DMS53 (cell line): ENCODE data around the gene MED10.
A peak's percentile ranks its signal among the peaks of the same experiment; 100 is the strongest.

Experiments
- DNase-seq: peaks from one replicate; lab custom pipeline; 2025; lab: John Stamatoyannopoulos, UW

MED10 gene

GRCh38 chr5:6377905-6378765 lies at the start of gene MED10:
TSS of gene MED10 (minus strand) at chr5:6378547. CDS start at chr5:6378483, 64 bp downstream.
- DNase-seq: peak; percentile 92

- no peak for DNase-seq
Observed at GRCh38 chr5:6427694-6428093, 49.3 kb upstream of the MED10 start.

- no peak for DNase-seq
Observed at GRCh38 chr5:6424700-6425099, 46.4 kb upstream of the MED10 start.

GRCh38 chr5:6424110-6424659 lies 45.8 kb upstream of the MED10 start:
- DNase-seq: peak; percentile 15

GRCh38 chr5:6423327-6424109 lies 45.2 kb upstream of the MED10 start:
- no peak for DNase-seq

GRCh38 chr5:6419340-6419852 lies 41.0 kb upstream of the MED10 start:
- DNase-seq: no peak

- DNase-seq: no peak
Observed at GRCh38 chr5:6418679-6419276, 40.4 kb upstream of the MED10 start.

GRCh38 chr5:6417657-6418056 lies 39.3 kb upstream of the MED10 start:
- DNase-seq: no peak

- no peak for DNase-seq
Observed at GRCh38 chr5:6412811-6413210, 34.5 kb upstream of the MED10 start.

GRCh38 chr5:6411141-6411540 lies 32.8 kb upstream of the MED10 start:
- DNase-seq: no peak

- no peak for DNase-seq
Observed at GRCh38 chr5:6410421-6410820, 32.1 kb upstream of the MED10 start.

GRCh38 chr5:6408627-6409446 lies 30.5 kb upstream of the MED10 start:
- DNase-seq: no peak

GRCh38 chr5:6408260-6408596 lies 29.9 kb upstream of the MED10 start:
- DNase-seq: no peak

GRCh38 chr5:6407558-6408259 lies 29.4 kb upstream of the MED10 start:
- no peak for DNase-seq

- no peak for DNase-seq
Observed at GRCh38 chr5:6405591-6405990, 27.2 kb upstream of the MED10 start.

- DNase-seq: no peak
Observed at GRCh38 chr5:6404129-6404528, 25.8 kb upstream of the MED10 start.

- no peak for DNase-seq
Observed at GRCh38 chr5:6403416-6403815, 25.1 kb upstream of the MED10 start.

- no peak for DNase-seq
Observed at GRCh38 chr5:6402939-6403338, 24.6 kb upstream of the MED10 start.

GRCh38 chr5:6401410-6401809 lies 23.1 kb upstream of the MED10 start:
- DNase-seq: no peak

- no peak for DNase-seq
Observed at GRCh38 chr5:6399980-6400910, 21.9 kb upstream of the MED10 start.
